GM23338 (cell line): ENCODE results near the gene DEDD2. TPM values are rescaled to one million over a fixed set of nuclear protein-coding genes. Genes with fewer than 3 reads are reported as not detected.

Experiments used
- ATAC-seq: fragments of 200-7000 bp; cut with Tn5 transposase; 3 replicates; pipeline ENCODE4 v1.9.1; 2020
- DNase-seq: peaks from one replicate; pipeline ENCODE4 v3.0.0-alpha.2; 2015; ENCODE audit warnings: low spot score
- H2AFZ ChIP-seq: fragments of 200-600 bp; sonication (generic); 2 replicates; pipeline ENCODE4 v1.8.0; 2016; ENCODE audit warnings: antibody characterized with exemption, mild to moderate bottlenecking, moderate library complexity
- H3F3A ChIP-seq: fragments of 200-600 bp; sonication (generic); replicated peaks from 2 replicates; pipeline ENCODE4 v1.8.0; 2017; ENCODE audit warnings: antibody characterized with exemption, mixed run types, low read depth
- H3K27ac ChIP-seq: fragments of 200-600 bp; sonication (generic); 2 replicates; pipeline ENCODE4 v1.6.1; 2016; ENCODE audit warnings: low read depth
- H3K27me3 ChIP-seq: fragments of 200-600 bp; sonication (generic); 2 replicates; pipeline ENCODE4 v1.8.0; 2016; ENCODE audit warnings: mild to moderate bottlenecking, mixed run types, moderate library complexity; ENCODE audit not compliant: insufficient read depth
- H3K36me3 ChIP-seq: fragments of 200-600 bp; sonication (generic); 2 replicates; pipeline ENCODE4 v1.8.0; 2016; ENCODE audit warnings: mild to moderate bottlenecking; ENCODE audit not compliant: insufficient read depth
- H3K4me1 ChIP-seq: fragments of 200-600 bp; sonication (generic); 2 replicates; pipeline ENCODE4 v1.8.0; 2016; ENCODE audit warnings: mild to moderate bottlenecking, moderate library complexity; ENCODE audit not compliant: insufficient read depth
- H3K4me2 ChIP-seq: fragments of 200-600 bp; sonication (generic); 2 replicates; pipeline ENCODE4 v1.7.1; 2017; ENCODE audit warnings: mixed run types
- H3K4me3 ChIP-seq: fragments of 200-600 bp; sonication (generic); 2 replicates; pipeline ENCODE4 v1.6.1; 2016; ENCODE audit warnings: mixed run types
- H3K79me2 ChIP-seq: fragments of 200-600 bp; sonication (generic); replicated peaks from 2 replicates; pipeline ENCODE4 v1.8.0; 2017; ENCODE audit warnings: mild to moderate bottlenecking; ENCODE audit not compliant: insufficient read depth
- H3K9me2 ChIP-seq: fragments of 200-600 bp; sonication (generic); 2 replicates; pipeline ENCODE4 v1.8.0; 2017; ENCODE audit not compliant: insufficient read depth
- H4K20me1 ChIP-seq: fragments of 200-600 bp; sonication (generic); replicated peaks from 2 replicates; pipeline ENCODE4 v1.8.0; 2017; ENCODE audit warnings: mild to moderate bottlenecking; ENCODE audit not compliant: insufficient read depth
- H3K27ac Mint-ChIP-seq: 2 replicates; pipeline ENCODE4 v1.8.0; 2020; ENCODE audit warnings: inconsistent platforms, mild to moderate bottlenecking, moderate library complexity, mixed read lengths
- H3K27me3 Mint-ChIP-seq: 3 replicates; pipeline ENCODE4 v1.8.0; 2022; ENCODE audit warnings: low read depth, mild to moderate bottlenecking, moderate library complexity, mixed read lengths, inconsistent platforms; ENCODE audit not compliant: insufficient read depth, poor library complexity
- H3K36me3 Mint-ChIP-seq: 3 replicates; pipeline ENCODE4 v1.8.0; 2021; ENCODE audit warnings: low read depth, mild to moderate bottlenecking, inconsistent platforms, moderate library complexity, mixed read lengths
- H3K4me1 Mint-ChIP-seq: 3 replicates; pipeline ENCODE4 v1.8.0; 2020; ENCODE audit warnings: mild to moderate bottlenecking, inconsistent platforms, mixed read lengths
- H3K4me3 Mint-ChIP-seq: 3 replicates; pipeline ENCODE4 v1.8.0; 2021; ENCODE audit warnings: moderate library complexity, mild to moderate bottlenecking, inconsistent platforms, mixed read lengths
- H3K9me3 Mint-ChIP-seq: 3 replicates; pipeline ENCODE4 v1.8.0; 2020; ENCODE audit warnings: moderate library complexity, mild to moderate bottlenecking, inconsistent platforms, mixed read lengths
- CREB1 ChIP-seq: fragments of 250-450 bp; sonication (Bioruptor Pico); IDR thresholded peaks from 2 replicates; pipeline ENCODE4 v1.5.0; 2020; ENCODE audit warnings: low read depth, mild to moderate bottlenecking, moderate library complexity
- EZH2 ChIP-seq: fragments of 200-600 bp; sonication (generic); IDR thresholded peaks from one replicate; pipeline ENCODE4 v1.8.0; 2017; ENCODE audit warnings: antibody characterized with exemption, mild to moderate bottlenecking, low read depth; ENCODE audit not compliant: unreplicated experiment
- EZH2phosphoT487 ChIP-seq: fragments of 200-600 bp; sonication (generic); IDR thresholded peaks from one replicate; pipeline ENCODE4 v1.8.1; 2018; ENCODE audit warnings: antibody characterized with exemption; ENCODE audit not compliant: unreplicated experiment
- JUNB ChIP-seq: IDR thresholded peaks from one replicate; pipeline ENCODE4 v1.6.1; 2016; ENCODE audit warnings: antibody characterized with exemption; ENCODE audit not compliant: unreplicated experiment
- NANOG ChIP-seq: IDR thresholded peaks from 2 replicates; pipeline ENCODE4 v1.6.1; 2016; ENCODE audit warnings: antibody characterized with exemption, borderline replicate concordance
- POLR2AphosphoS5 ChIP-seq: IDR thresholded peaks from 2 replicates; pipeline ENCODE4 v1.6.1; 2016; ENCODE audit warnings: antibody characterized with exemption, low read depth
- STAT1 ChIP-seq: IDR thresholded peaks from one replicate; pipeline ENCODE4 v1.6.1; 2016; ENCODE audit warnings: antibody characterized with exemption; ENCODE audit not compliant: unreplicated experiment
- ZNF114 ChIP-seq: fragments of 250-450 bp; sonication (Bioruptor Pico); IDR thresholded peaks from 2 replicates; pipeline ENCODE4 v1.5.0; 2020; ENCODE audit warnings: mild to moderate bottlenecking, moderate library complexity
- polyA plus RNA-seq: library from polyadenylated mRNA; unstranded; fragments of >200 nt; fragmentation: Nextera tagmentation; extraction: Ambion mirVana; gene quantifications from 2 replicates; pipeline ENCODE4 v1.2.1, GENCODE V29; 2016
- total RNA-seq: library from RNA; depleted of rRNA; stranded (reverse); fragments of >200 nt; shearing (Covaris generic); gene quantifications from 2 replicates; pipeline ENCODE4 v1.2.3, GENCODE V29; 2014
- TF ChIP-seq, protein P1 (sequence below): IDR thresholded peaks from 2 replicates; pipeline ENCODE4 v1.6.1; 2016; ENCODE audit warnings: antibody characterized with exemption
- TF ChIP-seq, protein P2 (sequence below): fragments of 250-450 bp; sonication (Bioruptor Pico); IDR thresholded peaks from 2 replicates; pipeline ENCODE4 v1.5.0; 2020; ENCODE audit warnings: mild to moderate bottlenecking, moderate library complexity
- TF ChIP-seq, protein P3 (sequence below): IDR thresholded peaks from one replicate; pipeline ENCODE4 v1.6.1; 2018; ENCODE audit warnings: antibody characterized with exemption; ENCODE audit not compliant: unreplicated experiment

The DEDD2 gene
- total and polyA plus RNA-seq, 2 experiments from 2014 or later: 23.4 to 63.0 TPM

DNA sequence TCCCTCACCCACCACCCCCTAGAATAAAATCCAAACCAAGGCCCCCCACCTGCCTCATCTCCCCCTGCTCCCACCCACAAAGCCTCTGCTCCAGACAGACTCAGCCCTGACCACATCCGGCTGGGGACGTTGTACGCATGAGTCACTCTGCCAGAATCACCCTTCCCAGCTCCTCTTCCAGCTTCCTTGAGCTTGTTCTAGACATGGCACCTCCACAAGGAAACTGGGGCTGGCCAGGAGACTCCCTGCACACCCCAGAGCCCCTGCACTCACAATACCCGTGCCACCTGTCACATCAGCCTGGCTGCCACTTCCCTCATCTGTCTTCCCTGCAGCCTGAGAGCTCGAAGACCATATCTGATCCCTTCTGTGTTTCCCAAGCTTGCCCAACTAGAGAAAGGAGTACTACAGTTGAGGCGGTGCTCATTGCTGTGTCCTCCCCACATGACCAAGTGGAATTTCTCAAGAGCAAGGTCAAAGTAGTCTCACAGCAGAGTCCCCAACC is 9.7 kb downstream of the DEDD2 start:
- Mint-ChIP-seq H3K4me1 (peaks cover 31% of the 10 kb centered on the region), H3K9me3 (no peaks in the 10 kb centered on the region), H3K27ac (no peak overlapping the region), H3K27me3 (peaks cover 6% of the 10 kb centered on the region), H3K36me3 (peaks cover 72% of the 10 kb centered on the region), H3K4me3 (no peak overlapping the region)
- no peaks in the 10 kb centered on the region for H3K27me3 ChIP-seq
- H2AFZ ChIP-seq: no peak overlapping the region
- peaks cover 55% of the 10 kb centered on the region for H3K79me2 ChIP-seq
- DNase-seq (no peak), ATAC-seq (no peak)
- peaks cover 24% of the 10 kb centered on the region for H4K20me1 ChIP-seq
- H3K9me2 ChIP-seq: no peaks in the 10 kb centered on the region
- H3K27ac ChIP-seq: no peak overlapping the region
- peaks cover 13% of the 10 kb centered on the region for H3K4me1 ChIP-seq
- peaks cover 3% of the 10 kb centered on the region; the same call in 1 of the 2 replicates for H3F3A ChIP-seq
- peaks cover 29% of the 10 kb centered on the region; the same call in 1 of the 2 replicates for H3K36me3 ChIP-seq
- no peak overlapping the region for H3K4me3 ChIP-seq
- no peak overlapping the region for H3K4me2 ChIP-seq
- TF ChIP-seq CREB1: no peak
- TF ChIP-seq STAT1: no peak
- TF ChIP-seq POLR2AphosphoS5: no peak
- TF ChIP-seq, protein P1, sequence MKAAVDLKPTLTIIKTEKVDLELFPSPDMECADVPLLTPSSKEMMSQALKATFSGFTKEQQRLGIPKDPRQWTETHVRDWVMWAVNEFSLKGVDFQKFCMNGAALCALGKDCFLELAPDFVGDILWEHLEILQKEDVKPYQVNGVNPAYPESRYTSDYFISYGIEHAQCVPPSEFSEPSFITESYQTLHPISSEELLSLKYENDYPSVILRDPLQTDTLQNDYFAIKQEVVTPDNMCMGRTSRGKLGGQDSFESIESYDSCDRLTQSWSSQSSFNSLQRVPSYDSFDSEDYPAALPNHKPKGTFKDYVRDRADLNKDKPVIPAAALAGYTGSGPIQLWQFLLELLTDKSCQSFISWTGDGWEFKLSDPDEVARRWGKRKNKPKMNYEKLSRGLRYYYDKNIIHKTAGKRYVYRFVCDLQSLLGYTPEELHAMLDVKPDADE: no peak
- TF ChIP-seq, protein P2, sequence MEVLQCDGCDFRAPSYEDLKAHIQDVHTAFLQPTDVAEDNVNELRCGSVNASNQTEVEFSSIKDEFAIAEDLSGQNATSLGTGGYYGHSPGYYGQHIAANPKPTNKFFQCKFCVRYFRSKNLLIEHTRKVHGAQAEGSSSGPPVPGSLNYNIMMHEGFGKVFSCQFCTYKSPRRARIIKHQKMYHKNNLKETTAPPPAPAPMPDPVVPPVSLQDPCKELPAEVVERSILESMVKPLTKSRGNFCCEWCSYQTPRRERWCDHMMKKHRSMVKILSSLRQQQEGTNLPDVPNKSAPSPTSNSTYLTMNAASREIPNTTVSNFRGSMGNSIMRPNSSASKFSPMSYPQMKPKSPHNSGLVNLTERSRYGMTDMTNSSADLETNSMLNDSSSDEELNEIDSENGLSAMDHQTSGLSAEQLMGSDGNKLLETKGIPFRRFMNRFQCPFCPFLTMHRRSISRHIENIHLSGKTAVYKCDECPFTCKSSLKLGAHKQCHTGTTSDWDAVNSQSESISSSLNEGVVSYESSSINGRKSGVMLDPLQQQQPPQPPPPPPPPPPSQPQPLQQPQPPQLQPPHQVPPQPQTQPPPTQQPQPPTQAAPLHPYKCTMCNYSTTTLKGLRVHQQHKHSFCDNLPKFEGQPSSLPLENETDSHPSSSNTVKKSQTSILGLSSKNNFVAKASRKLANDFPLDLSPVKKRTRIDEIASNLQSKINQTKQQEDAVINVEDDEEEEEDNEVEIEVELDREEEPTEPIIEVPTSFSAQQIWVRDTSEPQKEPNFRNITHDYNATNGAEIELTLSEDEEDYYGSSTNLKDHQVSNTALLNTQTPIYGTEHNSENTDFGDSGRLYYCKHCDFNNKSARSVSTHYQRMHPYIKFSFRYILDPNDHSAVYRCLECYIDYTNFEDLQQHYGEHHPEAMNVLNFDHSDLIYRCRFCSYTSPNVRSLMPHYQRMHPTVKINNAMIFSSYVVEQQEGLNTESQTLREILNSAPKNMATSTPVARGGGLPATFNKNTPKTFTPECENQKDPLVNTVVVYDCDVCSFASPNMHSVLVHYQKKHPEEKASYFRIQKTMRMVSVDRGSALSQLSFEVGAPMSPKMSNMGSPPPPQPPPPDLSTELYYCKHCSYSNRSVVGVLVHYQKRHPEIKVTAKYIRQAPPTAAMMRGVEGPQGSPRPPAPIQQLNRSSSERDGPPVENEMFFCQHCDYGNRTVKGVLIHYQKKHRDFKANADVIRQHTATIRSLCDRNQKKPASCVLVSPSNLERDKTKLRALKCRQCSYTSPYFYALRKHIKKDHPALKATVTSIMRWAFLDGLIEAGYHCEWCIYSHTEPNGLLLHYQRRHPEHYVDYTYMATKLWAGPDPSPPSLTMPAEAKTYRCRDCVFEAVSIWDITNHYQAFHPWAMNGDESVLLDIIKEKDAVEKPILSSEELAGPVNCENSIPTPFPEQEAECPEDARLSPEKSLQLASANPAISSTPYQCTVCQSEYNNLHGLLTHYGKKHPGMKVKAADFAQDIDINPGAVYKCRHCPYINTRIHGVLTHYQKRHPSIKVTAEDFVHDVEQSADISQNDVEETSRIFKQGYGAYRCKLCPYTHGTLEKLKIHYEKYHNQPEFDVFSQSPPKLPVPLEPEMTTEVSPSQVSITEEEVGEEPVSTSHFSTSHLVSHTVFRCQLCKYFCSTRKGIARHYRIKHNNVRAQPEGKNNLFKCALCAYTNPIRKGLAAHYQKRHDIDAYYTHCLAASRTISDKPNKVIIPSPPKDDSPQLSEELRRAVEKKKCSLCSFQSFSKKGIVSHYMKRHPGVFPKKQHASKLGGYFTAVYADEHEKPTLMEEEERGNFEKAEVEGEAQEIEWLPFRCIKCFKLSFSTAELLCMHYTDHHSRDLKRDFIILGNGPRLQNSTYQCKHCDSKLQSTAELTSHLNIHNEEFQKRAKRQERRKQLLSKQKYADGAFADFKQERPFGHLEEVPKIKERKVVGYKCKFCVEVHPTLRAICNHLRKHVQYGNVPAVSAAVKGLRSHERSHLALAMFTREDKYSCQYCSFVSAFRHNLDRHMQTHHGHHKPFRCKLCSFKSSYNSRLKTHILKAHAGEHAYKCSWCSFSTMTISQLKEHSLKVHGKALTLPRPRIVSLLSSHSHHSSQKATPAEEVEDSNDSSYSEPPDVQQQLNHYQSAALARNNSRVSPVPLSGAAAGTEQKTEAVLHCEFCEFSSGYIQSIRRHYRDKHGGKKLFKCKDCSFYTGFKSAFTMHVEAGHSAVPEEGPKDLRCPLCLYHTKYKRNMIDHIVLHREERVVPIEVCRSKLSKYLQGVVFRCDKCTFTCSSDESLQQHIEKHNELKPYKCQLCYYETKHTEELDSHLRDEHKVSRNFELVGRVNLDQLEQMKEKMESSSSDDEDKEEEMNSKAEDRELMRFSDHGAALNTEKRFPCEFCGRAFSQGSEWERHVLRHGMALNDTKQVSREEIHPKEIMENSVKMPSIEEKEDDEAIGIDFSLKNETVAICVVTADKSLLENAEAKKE (CRISPR knock-in tag): no peak
- TF ChIP-seq, protein P3, sequence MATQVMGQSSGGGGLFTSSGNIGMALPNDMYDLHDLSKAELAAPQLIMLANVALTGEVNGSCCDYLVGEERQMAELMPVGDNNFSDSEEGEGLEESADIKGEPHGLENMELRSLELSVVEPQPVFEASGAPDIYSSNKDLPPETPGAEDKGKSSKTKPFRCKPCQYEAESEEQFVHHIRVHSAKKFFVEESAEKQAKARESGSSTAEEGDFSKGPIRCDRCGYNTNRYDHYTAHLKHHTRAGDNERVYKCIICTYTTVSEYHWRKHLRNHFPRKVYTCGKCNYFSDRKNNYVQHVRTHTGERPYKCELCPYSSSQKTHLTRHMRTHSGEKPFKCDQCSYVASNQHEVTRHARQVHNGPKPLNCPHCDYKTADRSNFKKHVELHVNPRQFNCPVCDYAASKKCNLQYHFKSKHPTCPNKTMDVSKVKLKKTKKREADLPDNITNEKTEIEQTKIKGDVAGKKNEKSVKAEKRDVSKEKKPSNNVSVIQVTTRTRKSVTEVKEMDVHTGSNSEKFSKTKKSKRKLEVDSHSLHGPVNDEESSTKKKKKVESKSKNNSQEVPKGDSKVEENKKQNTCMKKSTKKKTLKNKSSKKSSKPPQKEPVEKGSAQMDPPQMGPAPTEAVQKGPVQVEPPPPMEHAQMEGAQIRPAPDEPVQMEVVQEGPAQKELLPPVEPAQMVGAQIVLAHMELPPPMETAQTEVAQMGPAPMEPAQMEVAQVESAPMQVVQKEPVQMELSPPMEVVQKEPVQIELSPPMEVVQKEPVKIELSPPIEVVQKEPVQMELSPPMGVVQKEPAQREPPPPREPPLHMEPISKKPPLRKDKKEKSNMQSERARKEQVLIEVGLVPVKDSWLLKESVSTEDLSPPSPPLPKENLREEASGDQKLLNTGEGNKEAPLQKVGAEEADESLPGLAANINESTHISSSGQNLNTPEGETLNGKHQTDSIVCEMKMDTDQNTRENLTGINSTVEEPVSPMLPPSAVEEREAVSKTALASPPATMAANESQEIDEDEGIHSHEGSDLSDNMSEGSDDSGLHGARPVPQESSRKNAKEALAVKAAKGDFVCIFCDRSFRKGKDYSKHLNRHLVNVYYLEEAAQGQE: no peak
- no peak for TF ChIP-seq NANOG
- no peak for TF ChIP-seq EZH2
- TF ChIP-seq JUNB: no peak
- TF ChIP-seq EZH2phosphoT487: no peak
- TF ChIP-seq ZNF114 (CRISPR knock-in tag): no peak
